Measurements from ENCODE around the gene OTOF. TPM values are rescaled to one million over a fixed set of nuclear protein-coding genes. Genes with fewer than 3 reads are reported as not detected.

OTOF gene
- total and polyA plus RNA-seq, 2 donors (not counting 3 experiments of a cell fraction or from before 2014, with no cell fraction given): 0.06 to 0.22 TPM

GRCh38 chr2:26465981-26466471 lies 11.9 kb downstream of the OTOF start:
- Histone ChIP-seq H4K20me1 (replicated peaks; ENCODE audit: control insufficient read depth, extremely low read depth, insufficient read depth, low read length) (no peaks in the 10 kb centered on the region), H3K9me1 (replicated peaks; ENCODE audit: control insufficient read depth, extremely low read depth, insufficient read depth, low read length) (no peaks in the 10 kb centered on the region), H3K36me3 (ENCODE audit: control insufficient read depth in 2 of 2, extremely low read depth in 1 of 2, insufficient read depth in 2 of 2, low read length in 2 of 2) (no peaks in the 10 kb centered on the region), H3K9ac (replicated peaks; ENCODE audit: extremely low read depth, insufficient read depth, low read length) (no peak overlapping the region), H3K79me2 (ENCODE audit: control insufficient read depth, insufficient read depth, low read length) (no peaks in the 10 kb centered on the region), H3K4me3 (replicated peaks in 1 of 3; ENCODE audit: insufficient read depth in 1 of 3, low read depth in 1 of 3, low read length in 3 of 3) (no peak overlapping the region), H3K27ac (ENCODE audit: insufficient read depth, low read depth, low read length) (no peak overlapping the region), H3K27me3 (ENCODE audit: control insufficient read depth in 2 of 2, insufficient read depth in 2 of 2, low read length in 2 of 2) (no peaks in the 10 kb centered on the region), H3K9me3 (replicated peaks; ENCODE audit: control insufficient read depth, insufficient read depth, low read length) (no peaks in the 10 kb centered on the region), H3K4me2 (ENCODE audit: insufficient read depth, low read length) (no peak overlapping the region), H2AFZ (ENCODE audit: low read depth, low read length) (no peak overlapping the region), H3K4me1 (ENCODE audit: control insufficient read depth, extremely low read depth, insufficient read depth, low read length) (no peaks in the 10 kb centered on the region)
- DNase-seq (ENCODE audit: low read depth, low spot score) (no peak), FAIRE-seq (no peak)
- TF ChIP-seq MAX (IDR thresholded peaks at IDR 0.05; ENCODE audit: insufficient read depth, insufficient read length) (no peak), JUN (IDR thresholded peaks at IDR 0.05; ENCODE audit: borderline replicate concordance, insufficient read depth, insufficient read length, low read depth) (no peak), POLR2A (IDR thresholded peaks at IDR 0.05; ENCODE audit: low read depth, low read length) (no peak), MYC (IDR thresholded peaks at IDR 0.05; ENCODE audit: low read depth, low read length) (no peak), EZH2 (IDR thresholded peaks at IDR 0.05; ENCODE audit: borderline replicate concordance, low read depth, low read length, severe bottlenecking) (no peak), FOS (IDR thresholded peaks at IDR 0.05; ENCODE audit: borderline replicate concordance, insufficient read depth, low read length) (no peak), CTCF (IDR thresholded peaks at IDR 0.05; ENCODE audit: extremely low read depth in 1 of 2, insufficient read depth in 1 of 2, low read depth in 1 of 2, low read length in 2 of 2) (no peak), POLR2AphosphoS5 (IDR thresholded peaks at IDR 0.05; ENCODE audit: insufficient read depth, low read depth, low read length) (no peak), GATA2 (IDR thresholded peaks at IDR 0.05; ENCODE audit: insufficient read depth, insufficient read length, low read depth, low read length) (no peak)
- ChIA-PET CTCF (no interaction called here), POLR2A (no interaction called here)
- intact Hi-C loops (cut with micrococcal nuclease): loop anchor here (5.0 kb wide), 1 partner anchor 224 kb away; the partner anchor contains the start of genes HADHA and HADHB
- dilution Hi-C loops (cut with MboI; ENCODE audit: extremely low pct_ligation_motif_present, low sequenced_read_pairs): no loop called here
- no TSS peak for BruUV-seq (replicated peaks)

Measured in endothelial cell of umbilical vein (primary cell).